Endometrium (tissue), 2 donors: ENCODE data around the gene CRNN.

ENCODE experiments used
- FAIRE-seq: peaks from 2 replicates; lab custom pipeline; 2012; peaks lifted over from hg19 to GRCh38; lab: Jason Lieb, UNC
- donor health status: control.
- donor health status: control.

CRNN gene

DNA sequence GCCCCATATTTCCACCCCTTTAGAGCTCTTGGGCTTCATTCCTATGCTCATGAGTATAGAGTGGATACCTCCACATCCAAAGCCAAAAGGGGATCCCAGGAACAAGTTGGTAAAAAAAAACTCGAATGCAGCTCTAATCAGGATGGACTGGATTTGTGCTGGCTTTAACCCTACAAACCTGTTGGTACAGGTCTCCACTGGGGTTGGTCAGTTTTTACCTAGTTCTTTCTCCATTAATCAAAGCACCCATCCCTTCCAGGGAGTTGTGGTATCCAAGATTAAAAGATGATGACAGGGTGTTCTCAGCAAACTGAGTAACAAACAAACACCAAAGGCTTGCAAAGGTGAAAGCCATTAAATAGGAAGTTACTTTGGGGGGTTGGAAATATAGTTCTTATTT is 5.9 kb upstream of the CRNN start:
- no peak for FAIRE-seq

DNA sequence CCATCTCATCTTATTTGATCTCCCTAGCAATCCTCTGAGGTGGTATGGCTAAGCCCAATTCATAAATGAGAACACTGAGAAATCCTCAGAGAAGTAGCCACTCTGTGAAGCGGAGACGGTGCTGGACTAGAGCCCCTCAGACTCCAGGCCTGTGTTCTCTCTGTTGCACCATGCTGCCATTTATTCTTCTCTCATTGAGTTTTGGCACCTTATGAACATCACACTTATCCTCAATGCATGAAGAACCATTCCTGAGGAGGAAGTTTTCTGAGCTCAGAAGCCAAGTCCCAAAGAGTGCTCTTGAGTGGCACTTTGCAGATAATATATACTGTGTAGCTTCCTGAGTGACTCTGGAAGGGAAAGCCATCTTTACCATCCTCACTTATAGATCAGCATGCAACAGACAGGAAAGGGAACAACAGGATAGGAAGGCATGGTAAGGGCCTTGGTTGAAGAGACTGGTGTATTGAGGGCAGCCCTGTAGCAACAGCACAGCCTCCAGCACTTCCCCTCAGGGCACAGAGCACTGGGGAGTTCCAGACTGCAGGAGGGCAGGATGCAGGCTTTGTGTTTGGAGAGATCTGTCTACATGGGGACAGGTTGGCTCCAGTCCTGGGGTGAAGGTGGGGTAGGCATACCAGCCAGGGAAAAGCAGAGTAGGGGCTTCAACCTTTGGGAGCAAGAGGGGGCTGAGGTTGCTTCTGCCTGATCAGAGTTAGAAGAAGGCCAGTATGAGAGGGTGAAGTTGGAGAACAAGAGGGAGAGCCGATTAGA is 1.6 kb upstream of the CRNN start:
- FAIRE-seq: no peak

DNA sequence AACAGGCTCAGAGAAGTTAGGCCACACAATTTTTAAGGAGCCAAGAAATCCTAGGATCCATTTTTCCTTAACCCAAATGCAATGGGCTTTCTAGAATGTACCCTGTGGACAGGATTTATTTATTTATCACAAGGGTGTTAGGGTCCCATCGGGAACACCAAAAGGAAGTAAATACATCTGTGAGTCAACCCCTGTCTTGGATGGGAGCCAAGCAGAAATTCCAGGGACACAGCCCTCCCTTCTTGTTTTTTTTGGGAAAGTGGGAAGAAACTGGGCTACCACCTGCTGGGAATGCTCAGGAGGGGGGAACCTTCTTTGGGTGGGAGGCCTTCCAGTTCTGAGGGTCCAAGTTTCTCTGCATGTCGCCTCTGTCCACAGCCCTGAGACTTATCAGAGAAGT is 1.3 kb downstream of the CRNN start:
- no peak for FAIRE-seq

DNA sequence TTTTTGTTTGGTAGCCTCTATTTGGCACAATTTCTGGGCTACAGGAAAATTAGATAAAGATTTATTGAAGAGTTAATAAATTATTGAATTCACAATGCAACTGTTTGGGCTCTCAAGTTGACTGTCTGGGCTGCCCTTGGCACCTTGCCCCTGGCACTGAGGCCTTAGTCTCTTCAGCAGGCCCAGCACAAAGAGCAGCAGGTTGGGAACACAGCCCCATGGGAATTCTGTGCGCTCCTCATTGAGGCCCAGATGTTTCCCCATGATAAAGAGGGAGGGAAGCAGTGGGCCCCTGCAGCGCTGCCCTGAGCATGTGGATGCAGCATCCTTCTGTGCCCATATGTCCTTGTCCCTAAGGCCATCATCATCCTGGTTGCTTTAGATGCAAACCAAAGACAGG is 2.9 kb downstream of the CRNN start:
- no peak for FAIRE-seq

DNA sequence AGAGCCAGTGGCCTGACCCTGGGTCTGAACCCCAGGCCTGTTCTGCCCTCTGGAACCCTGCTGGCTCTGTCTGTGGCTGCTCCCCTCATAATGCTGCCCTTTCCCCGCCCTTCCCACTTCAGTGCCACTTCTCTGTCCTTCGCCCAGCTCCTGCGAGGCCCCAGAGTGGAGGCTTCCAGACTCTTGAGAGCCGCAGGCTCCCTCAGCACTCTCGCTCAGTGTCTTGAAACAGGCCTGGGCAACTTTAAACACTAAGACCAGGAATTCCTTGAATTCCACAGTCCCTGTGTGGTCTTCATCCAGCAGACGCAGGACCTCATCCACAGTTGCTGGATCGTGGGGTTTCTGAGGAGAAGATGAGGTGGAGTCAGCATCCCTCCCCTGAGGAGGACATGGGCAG is 3.5 kb downstream of the CRNN start:
- no peak for FAIRE-seq

DNA sequence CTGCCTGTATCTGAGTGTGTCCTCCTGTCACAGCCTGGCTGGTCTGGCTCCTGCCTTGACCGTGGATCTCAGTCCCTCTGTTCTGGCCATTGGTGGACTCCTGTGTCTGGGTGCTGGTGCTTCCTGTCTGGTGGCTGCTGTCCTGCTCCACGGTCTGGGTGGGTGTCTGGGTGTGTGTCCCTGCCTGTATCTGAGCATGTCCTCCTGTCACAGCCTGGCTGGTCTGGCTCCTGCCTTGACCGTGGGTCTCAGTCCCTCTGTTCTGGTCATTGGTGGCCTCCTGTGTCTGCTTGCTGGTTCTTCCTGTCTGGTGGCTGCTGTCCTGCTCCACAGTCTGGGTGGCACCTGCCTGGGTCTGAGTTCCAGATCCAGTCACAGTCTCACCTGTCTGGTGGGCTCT is 4.0 kb downstream of the CRNN start:
- FAIRE-seq: no peak

DNA sequence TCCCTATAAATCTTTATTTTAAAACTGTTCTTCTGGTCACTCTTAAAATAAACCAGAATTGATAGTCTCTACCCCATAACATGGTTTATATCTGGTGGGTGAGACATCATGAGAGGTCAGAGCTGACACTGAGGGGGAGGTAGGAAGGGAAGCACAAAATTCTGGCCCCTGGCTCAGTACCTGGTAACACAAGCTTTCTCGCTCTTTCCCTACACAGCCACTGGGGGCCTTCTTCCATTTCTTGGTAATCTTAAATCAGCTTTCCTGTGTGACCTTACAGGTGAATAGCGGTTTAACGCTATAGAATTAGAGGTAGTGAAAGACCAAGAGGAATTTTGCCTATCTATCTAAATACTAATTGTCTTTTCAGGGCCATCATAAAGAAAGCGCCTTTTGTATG is 5.4 kb downstream of the CRNN start:
- no peak for FAIRE-seq

DNA sequence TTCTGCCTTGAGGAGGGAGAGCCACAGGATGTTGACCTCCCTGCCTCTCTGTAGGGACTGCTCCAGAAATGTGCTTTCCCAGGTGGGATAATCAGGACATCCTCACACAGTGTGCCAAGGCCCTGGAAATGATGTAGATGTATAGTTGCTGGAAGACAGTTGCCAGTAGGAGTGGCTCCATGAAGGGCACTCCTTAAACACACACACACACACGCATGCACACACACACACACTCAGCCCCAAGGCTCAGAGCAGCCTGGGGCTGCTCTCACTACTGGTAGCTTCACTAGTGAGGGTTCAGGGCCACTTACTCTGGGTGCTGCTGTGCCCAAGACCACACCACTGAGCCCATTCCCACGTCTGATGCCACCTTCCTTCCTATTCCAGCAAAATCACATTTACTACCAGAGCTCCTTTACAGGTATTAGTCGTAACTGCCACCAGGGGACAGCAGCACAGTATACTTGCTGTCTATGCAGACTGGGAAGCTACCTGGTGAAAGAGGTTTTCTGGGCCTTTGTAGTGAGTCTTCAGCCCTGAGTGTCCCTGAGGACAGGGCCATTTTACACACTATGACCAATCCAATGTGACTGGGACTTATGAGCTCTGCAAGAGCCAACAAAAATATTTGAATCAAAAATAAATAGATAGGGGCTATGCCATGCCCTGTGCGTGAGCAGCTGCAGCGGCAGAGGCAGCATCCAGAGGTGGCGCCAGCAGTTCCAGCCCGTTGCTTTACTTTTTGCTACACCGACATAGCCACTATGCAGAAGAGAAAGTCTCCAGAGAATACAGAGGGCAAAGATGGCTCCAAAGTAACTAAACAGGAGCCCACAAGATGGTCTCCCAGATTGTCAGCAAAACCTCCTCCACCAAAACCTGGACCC is 15.0 kb downstream of the CRNN start:
- FAIRE-seq: no peak

DNA sequence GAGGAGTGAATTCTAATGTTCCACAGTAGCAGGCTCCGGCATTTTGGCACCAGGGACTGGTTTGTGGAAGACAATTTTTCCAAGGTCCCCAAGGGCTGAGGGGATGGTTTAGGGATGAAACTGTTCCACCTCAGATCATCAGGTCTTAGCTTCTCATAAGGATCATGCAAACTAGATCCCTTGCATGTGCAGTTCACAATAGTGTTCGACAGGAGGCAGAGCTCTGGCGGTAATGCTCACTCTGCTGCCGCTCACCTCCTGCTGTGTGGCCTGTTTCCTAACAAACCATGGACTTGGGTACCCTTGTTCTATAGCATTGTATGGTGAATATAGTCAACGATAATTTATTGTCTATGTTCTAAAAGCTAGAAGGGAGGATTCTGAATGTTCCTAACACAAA is 16.6 kb downstream of the CRNN start:
- no peak for FAIRE-seq

DNA sequence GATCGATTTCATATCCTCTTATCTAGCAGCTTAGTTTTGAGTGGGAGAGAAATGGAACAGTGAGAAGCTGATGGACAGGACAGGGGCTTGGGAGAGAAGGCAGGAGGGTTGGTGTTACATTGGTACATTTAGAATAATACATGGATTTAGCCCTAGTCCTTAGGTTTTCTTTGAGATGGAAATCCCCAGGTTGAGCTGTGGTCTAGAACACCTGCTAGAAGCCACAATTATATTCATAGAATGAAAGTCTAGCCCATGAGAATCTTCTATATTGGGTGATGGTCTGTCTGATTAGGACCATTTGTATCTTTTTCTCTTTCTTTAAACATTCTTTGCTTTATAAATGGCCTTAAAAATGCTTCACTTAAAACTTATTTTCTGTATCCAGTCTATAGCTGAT is 19.9 kb downstream of the CRNN start:
- FAIRE-seq: no peak

DNA sequence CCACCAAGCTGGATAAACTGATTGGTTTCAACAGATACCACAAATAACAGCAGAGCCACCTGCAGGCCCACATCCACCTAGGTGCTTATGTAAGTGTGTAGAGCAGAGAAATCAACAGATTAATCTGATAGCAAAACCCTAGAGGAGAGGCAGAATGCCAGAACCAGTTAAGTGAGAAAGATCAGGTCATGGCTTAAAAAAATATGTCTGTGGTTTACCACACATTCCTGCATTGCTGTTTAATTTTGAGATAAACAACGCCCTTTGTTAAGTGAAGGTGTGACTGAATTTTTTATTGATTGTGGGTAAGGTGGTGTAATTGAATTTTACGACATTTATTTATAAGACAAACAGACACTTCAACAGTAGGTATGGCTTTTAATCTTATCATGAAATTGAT is 21.2 kb downstream of the CRNN start:
- FAIRE-seq: no peak

DNA sequence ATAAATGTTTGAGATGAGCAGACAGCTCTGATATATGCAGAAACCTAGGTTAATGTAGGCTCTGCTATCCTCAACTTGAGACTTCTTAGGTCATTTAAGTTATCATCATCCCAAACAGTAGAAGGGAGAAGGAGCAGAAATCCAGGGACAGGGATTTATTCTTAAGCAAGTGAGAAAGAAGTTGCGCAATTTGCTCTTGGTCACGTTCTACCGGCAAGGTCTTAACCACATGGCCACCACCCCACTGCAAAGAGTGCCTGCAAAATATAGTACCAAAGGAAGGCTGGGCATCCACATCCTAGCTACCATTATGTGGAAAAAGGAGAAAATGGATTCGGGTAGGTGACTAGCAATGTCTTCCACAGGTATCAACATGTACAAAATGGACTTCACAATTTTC is 25.2 kb downstream of the CRNN start:
- FAIRE-seq: no peak

DNA sequence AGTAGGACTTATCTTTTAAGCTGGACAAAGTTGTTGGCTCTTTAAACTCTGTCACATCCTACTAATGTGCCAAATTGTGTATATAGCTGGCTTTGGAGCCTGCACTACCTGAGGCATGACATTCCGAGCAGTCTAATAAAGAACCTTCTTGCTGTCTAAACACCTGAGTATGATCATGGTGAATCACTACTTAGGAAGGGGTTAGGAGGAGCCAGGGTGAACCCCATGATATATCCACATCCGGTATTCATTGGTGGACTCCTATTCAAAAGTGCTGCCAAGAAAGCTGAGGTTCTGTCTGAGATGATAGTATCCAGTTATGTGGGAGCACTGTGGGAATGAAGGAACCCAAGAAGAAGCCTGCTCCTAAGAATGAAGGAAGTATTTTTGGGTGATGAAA is 27.1 kb downstream of the CRNN start:
- FAIRE-seq: no peak

DNA sequence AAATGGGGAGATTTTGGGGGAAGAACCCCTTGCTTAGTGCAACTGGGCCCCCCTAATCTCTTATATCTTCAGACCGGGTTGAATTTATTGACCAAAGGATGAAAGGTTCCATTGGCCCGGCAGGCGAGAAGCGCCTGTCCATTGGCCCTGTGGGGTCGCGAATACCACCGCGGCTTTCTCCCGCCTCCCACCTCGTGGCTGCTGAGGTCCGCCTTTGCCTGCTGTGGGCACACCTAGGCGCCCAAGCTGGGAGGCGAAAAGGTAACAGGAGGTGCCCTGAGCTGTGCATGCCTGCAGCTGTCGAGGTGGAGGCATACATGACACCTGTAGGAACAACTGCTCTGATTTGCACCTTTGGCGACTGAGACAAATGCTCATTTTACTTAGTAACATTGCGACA is 33.1 kb downstream of the CRNN start:
- FAIRE-seq: no peak

DNA sequence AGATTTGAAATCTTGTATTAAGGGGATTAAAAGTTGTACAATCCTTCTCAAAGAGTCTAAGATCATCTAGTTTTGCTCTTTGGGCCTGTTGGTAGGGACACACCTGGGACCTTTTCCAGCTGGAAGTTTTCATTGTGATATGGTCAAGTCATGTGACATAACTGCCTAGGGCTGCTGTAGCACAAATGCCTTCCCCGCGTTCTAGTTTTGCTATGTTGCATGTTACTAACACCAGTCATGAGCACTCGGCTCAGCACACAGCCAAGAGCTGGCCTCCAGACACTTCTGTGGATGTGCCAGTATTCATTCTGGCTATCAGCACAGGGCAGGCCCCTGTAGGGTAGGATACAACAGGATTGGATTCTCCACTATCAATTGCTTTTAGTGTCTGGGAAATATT is 39.6 kb downstream of the CRNN start:
- FAIRE-seq: no peak

DNA sequence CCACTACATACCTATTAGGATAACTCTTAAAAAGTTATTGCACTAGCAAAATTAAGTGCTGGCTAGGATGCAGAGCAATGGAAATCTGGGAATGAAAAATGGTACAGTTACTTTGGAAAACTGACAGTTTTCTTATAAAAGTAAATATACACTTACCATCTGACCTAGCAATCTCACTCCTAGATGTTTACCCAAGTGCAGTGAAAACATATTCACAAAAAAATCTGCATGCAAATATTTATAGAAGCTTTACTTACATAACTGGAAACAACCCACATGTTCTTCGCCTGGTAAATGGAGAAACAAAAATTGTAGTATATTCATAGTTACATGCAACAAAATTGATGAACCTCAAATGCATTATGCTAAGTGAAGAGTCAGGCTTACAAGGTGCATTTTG is 41.4 kb downstream of the CRNN start:
- FAIRE-seq: no peak

DNA sequence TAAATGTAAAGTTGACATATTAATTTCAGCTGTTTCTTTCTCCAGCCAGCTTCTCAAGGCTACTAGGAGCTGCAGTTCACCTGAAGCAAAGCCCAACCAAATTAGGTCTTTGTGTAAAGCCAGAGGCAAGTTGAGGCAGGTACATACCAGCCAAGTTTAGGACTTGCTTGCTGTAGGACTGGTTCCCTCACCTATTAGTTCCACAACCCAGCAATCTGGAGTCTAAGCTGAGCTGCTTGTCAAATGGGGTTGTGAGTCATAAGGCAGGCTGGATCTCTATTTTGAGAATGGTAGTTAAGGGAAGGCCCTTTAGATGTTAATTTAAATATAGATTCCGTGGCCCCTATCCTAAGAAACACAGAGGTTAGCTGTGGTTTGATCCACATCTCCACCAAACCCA is 46.6 kb downstream of the CRNN start:
- FAIRE-seq: no peak

DNA sequence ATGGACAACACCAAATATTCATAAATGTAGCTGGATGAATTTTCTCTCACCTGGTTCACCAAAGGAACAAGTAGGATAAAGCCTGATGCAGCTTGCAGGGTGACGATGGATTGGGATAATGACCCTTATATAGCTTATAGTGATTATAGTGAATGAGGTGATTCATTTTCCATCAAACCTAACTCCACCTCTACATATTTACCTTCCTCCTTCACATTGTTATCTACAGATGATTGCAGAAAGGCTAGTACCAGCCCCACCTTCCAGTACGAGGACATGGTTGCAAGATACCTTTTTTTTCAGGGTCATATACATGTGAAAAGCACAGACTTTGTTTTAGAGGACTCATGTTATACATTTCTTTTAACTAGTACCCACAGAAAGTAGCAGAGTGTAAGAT is 54.2 kb downstream of the CRNN start, which contains the start of gene FLG2:
TSS of gene FLG2 (minus strand) at position 101 of the 400 bp plus-strand sequence. CDS start 1,122 bp downstream, outside the sequence.
- FAIRE-seq: no peak
